ENCODE results near the gene C13orf42.
"Not testable (repeated sequence)": the region's sequence is repeated elsewhere in the genome, so short reads cannot be mapped to it uniquely, and the experiment has no call there.

Gene C13orf42

DNA sequence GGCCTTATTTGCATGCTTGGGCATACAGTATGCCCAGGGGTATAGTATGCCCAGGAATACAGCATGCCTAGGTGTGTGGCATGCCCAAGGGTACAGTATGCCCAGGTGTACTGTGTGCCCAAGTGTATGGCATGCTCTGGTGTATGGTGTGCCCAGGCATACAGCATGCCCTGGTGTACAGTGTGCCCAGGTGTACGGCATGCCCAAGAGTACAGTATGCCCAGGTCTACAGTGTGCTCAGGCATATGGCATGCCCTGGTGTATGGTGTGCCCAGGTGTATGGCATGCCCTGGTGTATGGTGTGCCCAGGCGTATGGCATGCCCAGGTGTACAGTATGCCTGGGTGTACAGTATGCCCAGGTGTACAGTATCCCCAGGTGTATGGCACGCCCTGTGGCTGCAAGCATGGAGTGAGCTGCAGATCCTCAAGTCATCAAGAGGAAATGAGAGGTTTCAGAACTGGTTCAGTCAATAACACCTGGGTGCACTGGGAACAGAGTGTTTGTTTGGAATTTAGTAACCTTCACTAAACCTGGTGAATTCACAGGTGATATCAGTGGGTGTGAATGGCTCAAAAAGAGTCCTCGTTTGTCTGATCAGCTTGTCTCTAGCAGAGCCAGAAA, 7.8 kb upstream of the C13orf42 start:
- DNase-seq = no peak

GRCh38 chr13:51113969-51114368, 2.9 kb upstream of the C13orf42 start:
- no peak for DNase-seq

- no peak for DNase-seq
These were observed 2.3 kb upstream of the C13orf42 start for GRCh38 chr13:51113186-51113881.

DNA sequence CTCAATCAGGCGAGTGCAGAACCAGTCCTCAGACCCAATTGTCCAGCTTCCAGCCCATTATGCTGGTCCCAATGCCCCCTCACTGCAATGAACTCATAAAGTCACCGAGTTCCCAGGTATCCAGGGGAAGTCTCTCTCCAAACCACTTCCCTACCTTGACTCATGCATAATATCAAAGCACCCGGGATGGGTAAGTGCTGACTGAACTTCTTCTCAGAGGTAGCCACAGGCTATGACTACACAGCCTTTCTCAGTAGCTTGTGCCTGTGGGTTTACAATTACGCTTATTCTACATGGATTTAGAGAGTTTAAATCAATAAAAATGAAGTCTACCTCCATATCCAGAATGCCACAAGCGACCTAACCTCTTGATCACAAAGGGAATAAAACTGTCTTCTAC, 1.7 kb upstream of the C13orf42 start:
- no peak for DNase-seq

GRCh38 chr13:51111997-51112396, 923 bp upstream of the C13orf42 start:
- DNase-seq = no peak

- DNase-seq = no peak
These were observed 3.1 kb downstream of the C13orf42 start for GRCh38 chr13:51107996-51108395.

- no peak for DNase-seq
These were observed 6.0 kb downstream of the C13orf42 start for GRCh38 chr13:51105046-51105445.

DNA sequence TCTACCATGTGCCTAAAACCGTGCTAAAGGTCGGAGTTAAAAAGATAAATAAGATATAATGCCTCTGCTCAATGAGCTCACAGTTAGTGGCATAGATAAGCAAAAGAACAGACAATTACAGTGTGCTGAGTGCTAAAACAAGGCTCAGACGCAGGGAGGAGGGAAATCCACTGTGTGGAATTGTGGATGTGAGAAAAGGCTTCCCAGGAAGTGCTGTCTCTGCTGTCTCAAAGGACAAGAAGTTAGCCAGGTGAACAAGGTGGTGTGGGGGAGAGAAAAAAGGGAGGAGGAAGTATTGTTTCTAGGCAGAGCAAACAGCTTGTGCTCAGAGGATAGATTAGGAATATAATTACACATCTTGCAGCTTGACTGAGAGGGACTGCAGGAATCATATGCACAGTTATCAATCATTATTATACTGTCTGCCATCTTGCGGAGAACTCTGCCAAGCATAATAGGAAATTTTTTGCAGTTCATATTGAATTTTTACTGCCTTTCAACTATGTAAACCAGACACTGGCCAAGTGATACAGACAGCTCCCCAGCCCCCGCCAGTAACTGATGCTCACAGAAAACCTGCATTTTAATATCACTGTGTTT, 9.3 kb downstream of the C13orf42 start:
- no peak for DNase-seq

- DNase-seq = no peak
These were observed 13.6 kb downstream of the C13orf42 start for GRCh38 chr13:51097353-51098043.

- DNase-seq = no peak
These were observed 14.9 kb downstream of the C13orf42 start for GRCh38 chr13:51096131-51096530.

DNA sequence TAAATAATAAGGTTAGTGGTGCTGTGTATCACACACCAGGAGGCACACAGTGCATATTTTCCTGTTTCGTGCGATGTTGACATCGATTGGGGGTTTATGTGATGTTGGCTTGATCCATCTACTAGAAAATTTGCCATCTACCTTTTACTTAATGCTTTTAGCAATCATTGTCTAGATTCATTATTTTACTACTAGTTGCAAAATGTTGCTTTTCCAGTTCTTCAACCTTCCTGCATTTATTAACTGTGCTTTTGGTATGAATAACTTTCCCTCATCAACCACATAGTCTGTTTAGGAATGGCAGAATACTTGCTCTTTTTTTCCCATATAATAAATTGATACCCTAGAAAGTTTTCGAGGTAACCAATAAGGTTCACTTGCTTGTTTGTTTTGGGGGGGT, 17.5 kb downstream of the C13orf42 start:
- DNase-seq = no peak

- no peak for DNase-seq
These were observed 19.2 kb downstream of the C13orf42 start for GRCh38 chr13:51091839-51092238.

DNA sequence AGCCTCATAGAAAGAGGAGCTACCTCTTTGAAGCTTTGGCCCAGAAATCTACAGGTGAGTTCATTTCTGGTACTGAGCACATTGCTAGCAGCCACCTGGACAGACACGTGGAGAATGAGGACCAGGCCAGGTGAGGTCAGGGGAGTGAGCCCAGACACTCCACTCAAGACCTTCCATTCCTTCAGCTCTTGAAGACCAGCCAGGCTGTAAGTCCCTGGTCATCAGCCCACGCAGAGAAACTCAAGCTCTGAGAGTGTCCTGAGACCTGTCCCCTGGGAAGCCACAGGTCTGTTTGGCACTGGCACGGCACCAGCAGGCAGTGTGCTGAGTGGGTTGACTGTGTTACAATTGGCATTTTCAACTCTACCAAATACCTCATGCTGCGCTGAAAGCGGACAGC, 27.4 kb downstream of the C13orf42 start:
- DNase-seq = no peak

- DNase-seq = not testable (repeated sequence)
These were observed 30.5 kb downstream of the C13orf42 start for GRCh38 chr13:51080478-51081065.

- no peak for DNase-seq
These were observed 39.6 kb downstream of the C13orf42 start for GRCh38 chr13:51071493-51071892.

- peak; percentile 39 for DNase-seq
These were observed 40.9 kb downstream of the C13orf42 start for GRCh38 chr13:51070005-51070649.

- no peak for DNase-seq
These were observed 42.6 kb downstream of the C13orf42 start for GRCh38 chr13:51068501-51068900.

- no peak for DNase-seq
These were observed 43.4 kb downstream of the C13orf42 start for GRCh38 chr13:51067706-51068105.

DNA sequence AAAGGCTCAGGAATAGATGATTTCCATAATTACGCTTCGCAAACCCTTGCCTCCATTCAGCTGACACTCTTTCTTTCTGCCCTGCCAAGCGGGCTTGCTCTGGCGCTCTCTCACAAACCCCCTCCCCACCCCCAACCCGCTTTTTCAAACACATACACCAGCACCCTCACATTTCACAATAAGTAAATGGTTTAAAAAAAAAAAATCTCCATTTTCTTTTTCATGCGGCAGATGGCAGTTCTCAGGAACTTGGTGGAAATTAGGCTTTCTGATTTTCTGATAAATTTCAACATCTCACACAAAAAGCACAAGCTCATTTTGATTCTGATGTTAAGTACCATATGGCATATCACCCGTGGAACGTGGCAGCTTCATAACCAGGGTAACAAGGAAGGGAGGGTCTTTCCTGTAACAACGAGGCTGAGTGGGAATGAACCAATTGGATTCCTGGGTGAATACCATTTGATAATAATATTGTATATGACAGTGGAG, 43.8 kb downstream of the C13orf42 start:
- no peak for DNase-seq

GRCh38 chr13:51066091-51066831, 44.8 kb downstream of the C13orf42 start:
- no peak for DNase-seq

GRCh38 chr13:51065372-51066090, 45.5 kb downstream of the C13orf42 start:
- no peak for DNase-seq

All from NCI-H187 treated with DMSO at 0.1 percent for 48 hours (cell line).